H9 (cell line): ENCODE measurements around the gene ABHD14A. TPM values are rescaled to one million over a fixed set of nuclear protein-coding genes. Genes with fewer than 3 reads are reported as not detected.

Experiments used
- DNase-seq: peaks from one replicate; pipeline ENCODE4 v3.0.0-alpha.2; 2017
- H2AFZ ChIP-seq: one replicate; pipeline ENCODE4 v1.6.1; 2013; ENCODE audit warnings: mild to moderate bottlenecking, low read length, control low read depth, moderate library complexity
- H2AK5ac ChIP-seq: 2 replicates; pipeline ENCODE4 v1.6.1; 2013; ENCODE audit warnings: low read length, control low read depth, mixed read lengths; ENCODE audit not compliant: insufficient read length
- H2BK120ac ChIP-seq: one replicate; pipeline ENCODE4 v1.6.1; 2013; ENCODE audit warnings: low read depth, mild to moderate bottlenecking, low read length, control low read depth, inconsistent platforms; ENCODE audit not compliant: poor library complexity, severe bottlenecking
- H2BK12ac ChIP-seq: 2 replicates; pipeline ENCODE4 v1.6.1; 2013; ENCODE audit warnings: low read length, control low read depth, mixed read lengths, low read depth; ENCODE audit not compliant: insufficient read length
- H2BK15ac ChIP-seq: 2 replicates; pipeline ENCODE4 v1.6.1; 2013; ENCODE audit warnings: low read depth, low read length, control low read depth
- H2BK20ac ChIP-seq: one replicate; pipeline ENCODE4 v1.6.1; 2013; ENCODE audit warnings: low read depth, mild to moderate bottlenecking, low read length, control low read depth, inconsistent platforms; ENCODE audit not compliant: poor library complexity, severe bottlenecking
- H2BK5ac ChIP-seq: 2 replicates; pipeline ENCODE4 v1.6.1; 2013; ENCODE audit warnings: low read length, control low read depth, mixed read lengths; ENCODE audit not compliant: insufficient read length
- H3K14ac ChIP-seq: 2 replicates; pipeline ENCODE4 v1.6.1; 2013; ENCODE audit warnings: low read length, control low read depth; ENCODE audit not compliant: insufficient read depth
- H3K18ac ChIP-seq: 2 replicates; pipeline ENCODE4 v1.6.1; 2013; ENCODE audit warnings: low read depth, mild to moderate bottlenecking, mixed read lengths, low read length, control low read depth; ENCODE audit not compliant: insufficient read length
- H3K23ac ChIP-seq: 2 replicates; pipeline ENCODE4 v1.6.1; 2013; ENCODE audit warnings: low read length, control low read depth, mixed read lengths, low read depth; ENCODE audit not compliant: insufficient read length
- H3K23me2 ChIP-seq: 2 replicates; pipeline ENCODE4 v1.6.1; 2013; ENCODE audit warnings: low read depth, mild to moderate bottlenecking, mixed read lengths, low read length, control low read depth; ENCODE audit not compliant: insufficient read length, poor library complexity, severe bottlenecking
- H3K27ac ChIP-seq: 2 replicates; pipeline ENCODE4 v1.5.1; 2013; ENCODE audit warnings: low read length, control low read depth, mixed read lengths, low read depth; ENCODE audit not compliant: insufficient read length
- H3K27me3 ChIP-seq: 2 replicates; pipeline ENCODE4 v1.6.1; 2013; ENCODE audit warnings: low read length, control low read depth, inconsistent platforms; ENCODE audit not compliant: insufficient read depth
- H3K4ac ChIP-seq: 2 replicates; pipeline ENCODE4 v1.6.1; 2013; ENCODE audit warnings: low read depth, mild to moderate bottlenecking, control low read depth, inconsistent platforms, low read length, moderate library complexity
- H3K4me1 ChIP-seq: 2 replicates; pipeline ENCODE4 v1.6.1; 2013; ENCODE audit warnings: low read length, control low read depth, inconsistent platforms; ENCODE audit not compliant: insufficient read depth
- H3K4me2 ChIP-seq: 2 replicates; pipeline ENCODE4 v1.6.1; 2013; ENCODE audit warnings: low read length, control low read depth, mixed read lengths; ENCODE audit not compliant: insufficient read length, insufficient read depth
- H3K56ac ChIP-seq: 2 replicates; pipeline ENCODE4 v1.6.1; 2013; ENCODE audit warnings: low read depth, mild to moderate bottlenecking, mixed read lengths, low read length, control low read depth; ENCODE audit not compliant: insufficient read length
- H3K79me1 ChIP-seq: 2 replicates; pipeline ENCODE4 v1.6.1; 2013; ENCODE audit warnings: low read depth, mild to moderate bottlenecking, moderate library complexity, low read length, control low read depth, inconsistent platforms; ENCODE audit not compliant: insufficient read depth, poor library complexity, severe bottlenecking
- H3K79me2 ChIP-seq: 2 replicates; pipeline ENCODE4 v1.6.1; 2013; ENCODE audit warnings: low read length, control low read depth, inconsistent platforms; ENCODE audit not compliant: insufficient read depth
- H3K9ac ChIP-seq: 2 replicates; pipeline ENCODE4 v1.6.1; 2013; ENCODE audit warnings: low read length, control low read depth, mixed read lengths; ENCODE audit not compliant: insufficient read length; ENCODE audit errors: extremely low read depth
- H3K9me3 ChIP-seq: one replicate; pipeline ENCODE4 v1.6.1; 2013; ENCODE audit warnings: low read depth, low read length, inconsistent platforms; ENCODE audit not compliant: control insufficient read depth
- H3T11ph ChIP-seq: one replicate; pipeline ENCODE4 v1.6.1; 2013; ENCODE audit warnings: mild to moderate bottlenecking, low read length, control low read depth, inconsistent platforms
- H4K20me1 ChIP-seq: one replicate; pipeline ENCODE4 v1.6.1; 2013; ENCODE audit not compliant: control insufficient read depth, insufficient read length, insufficient read depth
- H4K5ac ChIP-seq: 2 replicates; pipeline ENCODE4 v1.6.1; 2013; ENCODE audit warnings: low read depth, mild to moderate bottlenecking, mixed read lengths, low read length, control low read depth; ENCODE audit not compliant: insufficient read length
- H4K8ac ChIP-seq: replicated peaks from 2 replicates; pipeline ENCODE4 v1.6.1; 2013; ENCODE audit warnings: low read length, control low read depth, mixed read lengths, low read depth; ENCODE audit not compliant: insufficient read length
- H4K91ac ChIP-seq: 2 replicates; pipeline ENCODE4 v1.6.1; 2013; ENCODE audit warnings: low read depth, mild to moderate bottlenecking, moderate library complexity, mixed read lengths, low read length, control low read depth; ENCODE audit not compliant: insufficient read length
- H3K27ac Mint-ChIP-seq, 3 experiments: 2 replicates in 2 of 3; 3 replicates in 1 of 3; pipeline ENCODE4 v1.8.0; 2020 to 2021; ENCODE audit warnings: mixed read lengths in 3 of 3, mild to moderate bottlenecking in 1 of 3, moderate library complexity in 1 of 3
- H3K27me3 Mint-ChIP-seq: 2 replicates; pipeline ENCODE4 v1.8.0; 2021; ENCODE audit warnings: low read depth, mild to moderate bottlenecking, moderate library complexity, mixed read lengths
- H3K36me3 Mint-ChIP-seq, 3 experiments: 2 replicates in 2 of 3; 3 replicates in 1 of 3; pipeline ENCODE4 v1.8.0; 2020 to 2021; ENCODE audit warnings: low read depth in 3 of 3, mixed read lengths in 3 of 3; ENCODE audit not compliant: insufficient read depth in 1 of 3
- H3K4me1 Mint-ChIP-seq, 2 experiments: 2 replicates each; pipeline ENCODE4 v1.8.0; 2020; ENCODE audit warnings: mixed read lengths in 2 of 2
- H3K4me3 Mint-ChIP-seq, 2 experiments: 2 replicates in 1 of 2; 3 replicates in 1 of 2; pipeline ENCODE4 v1.8.0; 2020 to 2021; ENCODE audit warnings: mild to moderate bottlenecking in 2 of 2, mixed read lengths in 2 of 2, moderate library complexity in 1 of 2
- H3K9me3 Mint-ChIP-seq, 2 experiments: 2 replicates in 1 of 2; 3 replicates in 1 of 2; pipeline ENCODE4 v1.8.0; 2020; ENCODE audit warnings: mild to moderate bottlenecking in 2 of 2, mixed read lengths in 2 of 2, moderate library complexity in 1 of 2
- WGBS: extraction: QIAGEN DNeasy Blood & Tissue Kit; methylation state at CpG from one replicate; pipeline ENCODE4 v1.1.7; 2013; ENCODE audit warnings: missing lambda C conversion rate, low lambda C conversion rate, mixed read lengths; ENCODE audit not compliant: insufficient read length; ENCODE audit errors: extremely low coverage; 5-methylcytosine and 5-hydroxymethylcytosine counted together
- total RNA-seq: library from RNA; stranded (reverse); gene quantifications from 2 replicates; pipeline ENCODE4 v1.2.1, GENCODE V29; 2021
- TF ChIP-seq, protein P1 (sequence below): fragments of 200-600 bp; sonication (generic); conservative IDR thresholded peaks from 3 replicates; pipeline ENCODE4 v1.8.0; 2021; ENCODE audit warnings: antibody characterized with exemption, mild to moderate bottlenecking

ABHD14A gene
- total RNA-seq, 1 experiment from 2014 or later = 3.1 TPM

- H3K79me1 ChIP-seq = no peaks in the 10 kb centered on the region
- H2AFZ ChIP-seq = no peak overlapping the region
- no peak for DNase-seq
- H3K27me3 Mint-ChIP-seq = peaks cover 2% of the 10 kb centered on the region
- H3K27ac Mint-ChIP-seq = no peak overlapping the region; a peak in 1 of 7 replicates
- no peak overlapping the region for H3T11ph ChIP-seq
- H3K9me3 ChIP-seq = no peaks in the 10 kb centered on the region
- H2BK120ac ChIP-seq = no peak overlapping the region
- no peaks in the 10 kb centered on the region for H3K79me2 ChIP-seq
- peaks cover 5% of the 10 kb centered on the region for H4K20me1 ChIP-seq
- H3K18ac ChIP-seq = no peak overlapping the region
- no peak overlapping the region for H3K4me2 ChIP-seq
- H3K4me3 Mint-ChIP-seq = no peak overlapping the region
- no peak overlapping the region for H2BK5ac ChIP-seq
- H3K36me3 Mint-ChIP-seq = no peaks in the 10 kb centered on the region
- no peak overlapping the region for H2BK12ac ChIP-seq
- H3K9ac ChIP-seq = no peak overlapping the region
- H4K91ac ChIP-seq = no peak overlapping the region
- H3K4ac ChIP-seq = no peak overlapping the region
- H2BK20ac ChIP-seq = no peak overlapping the region
- no peak overlapping the region for H3K14ac ChIP-seq
- H2BK15ac ChIP-seq = no peak overlapping the region
- no peak overlapping the region for H3K56ac ChIP-seq
- no peaks in the 10 kb centered on the region for H3K23me2 ChIP-seq
- H4K8ac ChIP-seq = no peak overlapping the region
- H3K23ac ChIP-seq = no peak overlapping the region
- no peak overlapping the region for H3K27ac ChIP-seq
- H3K9me3 Mint-ChIP-seq = no peaks in the 10 kb centered on the region
- no peak overlapping the region for H2AK5ac ChIP-seq
- no peaks in the 10 kb centered on the region for H3K27me3 ChIP-seq
- no CpG with 5 or more reads among the region's 8 CpGs for WGBS
- H4K5ac ChIP-seq = no peak overlapping the region
- TF ChIP-seq, protein P1, sequence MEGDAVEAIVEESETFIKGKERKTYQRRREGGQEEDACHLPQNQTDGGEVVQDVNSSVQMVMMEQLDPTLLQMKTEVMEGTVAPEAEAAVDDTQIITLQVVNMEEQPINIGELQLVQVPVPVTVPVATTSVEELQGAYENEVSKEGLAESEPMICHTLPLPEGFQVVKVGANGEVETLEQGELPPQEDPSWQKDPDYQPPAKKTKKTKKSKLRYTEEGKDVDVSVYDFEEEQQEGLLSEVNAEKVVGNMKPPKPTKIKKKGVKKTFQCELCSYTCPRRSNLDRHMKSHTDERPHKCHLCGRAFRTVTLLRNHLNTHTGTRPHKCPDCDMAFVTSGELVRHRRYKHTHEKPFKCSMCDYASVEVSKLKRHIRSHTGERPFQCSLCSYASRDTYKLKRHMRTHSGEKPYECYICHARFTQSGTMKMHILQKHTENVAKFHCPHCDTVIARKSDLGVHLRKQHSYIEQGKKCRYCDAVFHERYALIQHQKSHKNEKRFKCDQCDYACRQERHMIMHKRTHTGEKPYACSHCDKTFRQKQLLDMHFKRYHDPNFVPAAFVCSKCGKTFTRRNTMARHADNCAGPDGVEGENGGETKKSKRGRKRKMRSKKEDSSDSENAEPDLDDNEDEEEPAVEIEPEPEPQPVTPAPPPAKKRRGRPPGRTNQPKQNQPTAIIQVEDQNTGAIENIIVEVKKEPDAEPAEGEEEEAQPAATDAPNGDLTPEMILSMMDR = no peak
- H3K4me1 ChIP-seq = peaks cover 4% of the 10 kb centered on the region; the same call in 1 of the 2 replicates
- peaks cover 14 to 24% of the 10 kb centered on the region in 2 experiments for H3K4me1 Mint-ChIP-seq
Observed at GRCh38 chr3:52023860-52024764, 49.2 kb downstream of the ABHD14A start.
